OCI-LY1 (cell line): ENCODE data around the gene PNN.
"Not testable (repeated sequence)": the region's sequence is repeated elsewhere in the genome, so short reads cannot be mapped to it uniquely, and the experiment has no call there.

Experiments
- H2AFZ ChIP-seq: fragments of 200-600 bp; sonication (generic), shearing (Covaris generic); 2 replicates; pipeline ENCODE4 v1.6.0; 2014; ENCODE audit warnings: antibody characterized with exemption, mild to moderate bottlenecking, low read length
- H3F3A ChIP-seq: fragments of 200-600 bp; sonication (generic), shearing (Covaris generic); 2 replicates; pipeline ENCODE4 v1.6.0; 2014; ENCODE audit warnings: mild to moderate bottlenecking, antibody characterized with exemption, low read length, moderate library complexity; ENCODE audit not compliant: insufficient read depth
- H3K27ac ChIP-seq: fragments of 200-600 bp; sonication (generic); 2 replicates; pipeline ENCODE4 v1.5.1; 2014; ENCODE audit warnings: low read length, mixed run types, mild to moderate bottlenecking, low read depth; ENCODE audit not compliant: poor library complexity, severe bottlenecking
- H3K27me3 ChIP-seq: fragments of 200-600 bp; sonication (generic); 2 replicates; pipeline ENCODE4 v1.6.0; 2014; ENCODE audit warnings: antibody characterized with exemption, mild to moderate bottlenecking, low read length, moderate library complexity; ENCODE audit not compliant: insufficient read depth
- H3K36me3 ChIP-seq: fragments of 200-600 bp; sonication (generic); 2 replicates; pipeline ENCODE4 v1.6.1; 2014; ENCODE audit warnings: mild to moderate bottlenecking, antibody characterized with exemption, low read length, moderate library complexity, mixed read lengths; ENCODE audit not compliant: insufficient read depth
- H3K4me1 ChIP-seq: fragments of 200-600 bp; sonication (generic); 2 replicates; pipeline ENCODE4 v1.5.1; 2014; ENCODE audit warnings: mild to moderate bottlenecking, low read length, moderate library complexity; ENCODE audit not compliant: insufficient read depth, severe bottlenecking
- H3K4me2 ChIP-seq: fragments of 200-600 bp; sonication (generic), shearing (Covaris generic); 2 replicates; pipeline ENCODE4 v1.6.1; 2014; ENCODE audit warnings: low read length
- H3K4me3 ChIP-seq: fragments of 200-600 bp; sonication (generic); 2 replicates; pipeline ENCODE4 v1.5.1; 2014; ENCODE audit warnings: low read length, low read depth, mild to moderate bottlenecking, mixed read lengths; ENCODE audit not compliant: poor library complexity, severe bottlenecking
- H3K79me2 ChIP-seq: fragments of 200-600 bp; shearing (Covaris generic); 2 replicates; pipeline ENCODE4 v1.6.1; 2016; ENCODE audit warnings: mixed run types, low read length, mixed read lengths; ENCODE audit not compliant: insufficient read depth
- H3K9ac ChIP-seq: fragments of 200-600 bp; sonication (generic), shearing (Covaris generic); 2 replicates; pipeline ENCODE4 v1.6.1; 2014; ENCODE audit warnings: mild to moderate bottlenecking, low read length, mixed read lengths
- H3K9me2 ChIP-seq: fragments of 200-600 bp; sonication (generic), shearing (Covaris generic); 2 replicates; pipeline ENCODE4 v1.6.1; 2014; ENCODE audit warnings: low read depth, mild to moderate bottlenecking, low read length, mixed read lengths
- H3K9me3 ChIP-seq: fragments of 200-600 bp; shearing (Covaris generic); 2 replicates; pipeline ENCODE4 v1.6.1; 2014; ENCODE audit warnings: low read length, mixed read lengths
- H4K20me1 ChIP-seq: fragments of 200-600 bp; sonication (generic), shearing (Covaris generic); 2 replicates; pipeline ENCODE4 v1.6.0; 2016; ENCODE audit warnings: mild to moderate bottlenecking, low read length; ENCODE audit not compliant: insufficient read depth
- EZH2 ChIP-seq: fragments of 200-600 bp; sonication (generic), shearing (Covaris generic); IDR thresholded peaks from 2 replicates; pipeline ENCODE4 v1.8.0; 2017; ENCODE audit warnings: borderline replicate concordance, mixed run types, mild to moderate bottlenecking, antibody characterized with exemption, low read length, moderate library complexity, mixed read lengths
- TF ChIP-seq, protein P1 (sequence below): fragments of 200-600 bp; sonication (generic), shearing (Covaris generic); IDR thresholded peaks from 2 replicates; pipeline ENCODE4 v1.5.1; 2017; ENCODE audit warnings: mild to moderate bottlenecking, antibody characterized with exemption, low read length, moderate library complexity, mixed read lengths

The PNN gene

DNA sequence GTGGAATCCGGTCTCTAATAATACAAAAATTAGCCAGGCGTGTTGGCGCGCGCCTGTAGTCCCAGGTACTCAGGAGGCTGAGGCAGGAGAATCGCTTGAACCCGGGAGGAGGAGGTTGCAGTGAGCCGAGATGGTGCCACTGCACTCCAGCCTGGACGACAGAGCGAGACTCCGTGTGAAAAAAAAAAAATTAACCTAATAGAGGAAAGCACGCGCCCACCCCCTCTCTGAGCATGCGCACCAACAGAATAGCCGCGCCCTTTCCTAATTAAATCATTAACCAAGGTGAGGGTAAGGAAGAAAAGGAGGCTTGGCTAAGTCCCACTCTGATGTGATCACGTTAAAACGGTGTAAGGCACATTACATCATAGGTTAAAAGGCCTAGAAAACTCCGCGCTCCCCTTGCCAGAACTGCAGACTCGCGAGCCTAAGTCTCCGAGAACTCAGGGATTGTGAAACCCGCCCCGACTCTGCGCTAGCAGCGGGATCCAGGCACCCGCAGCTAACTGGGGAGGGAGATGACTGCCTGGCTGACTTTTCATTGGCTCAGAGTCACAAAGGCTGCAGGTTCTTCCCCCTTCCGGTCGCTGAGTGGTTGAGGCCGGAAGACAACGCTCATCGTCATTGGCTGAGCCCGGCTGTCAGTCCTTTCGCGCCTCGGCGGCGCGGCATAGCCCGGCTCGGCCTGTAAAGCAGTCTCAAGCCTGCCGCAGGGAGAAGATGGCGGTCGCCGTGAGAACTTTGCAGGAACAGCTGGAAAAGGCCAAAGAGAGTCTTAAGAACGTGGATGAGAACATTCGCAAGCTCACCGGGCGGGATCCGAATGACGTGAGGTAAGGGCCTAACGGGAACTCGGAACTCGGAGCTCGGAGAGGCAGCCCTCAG lies at the start of gene PNN:
Gene PNN (plus strand): TSS at position 695 of the 885 bp plus-strand sequence. CDS start 26 bp downstream, at position 721.
- H3K4me2 ChIP-seq, result peak within 1 kb of the TSS; percentile 87
- peaks cover 6% of the 10 kb centered on the region; the same call in 1 of the 2 replicates for H3F3A ChIP-seq
- peaks cover 50% of the 10 kb centered on the region for H3K4me1 ChIP-seq
- H3K36me3 ChIP-seq, result peaks cover 47% of the 10 kb centered on the region
- no peaks in the 10 kb centered on the region for H3K9me3 ChIP-seq
- no peaks in the 10 kb centered on the region for H3K27me3 ChIP-seq
- no peaks in the 10 kb centered on the region for H4K20me1 ChIP-seq
- peaks cover 21% of the 10 kb centered on the region for H3K79me2 ChIP-seq
- H3K9me2 ChIP-seq, result no peaks in the 10 kb centered on the region
- peak within 1 kb of the TSS; percentile 99 for H3K9ac ChIP-seq
- TF ChIP-seq EZH2, result no peak
- TF ChIP-seq, protein P1, sequence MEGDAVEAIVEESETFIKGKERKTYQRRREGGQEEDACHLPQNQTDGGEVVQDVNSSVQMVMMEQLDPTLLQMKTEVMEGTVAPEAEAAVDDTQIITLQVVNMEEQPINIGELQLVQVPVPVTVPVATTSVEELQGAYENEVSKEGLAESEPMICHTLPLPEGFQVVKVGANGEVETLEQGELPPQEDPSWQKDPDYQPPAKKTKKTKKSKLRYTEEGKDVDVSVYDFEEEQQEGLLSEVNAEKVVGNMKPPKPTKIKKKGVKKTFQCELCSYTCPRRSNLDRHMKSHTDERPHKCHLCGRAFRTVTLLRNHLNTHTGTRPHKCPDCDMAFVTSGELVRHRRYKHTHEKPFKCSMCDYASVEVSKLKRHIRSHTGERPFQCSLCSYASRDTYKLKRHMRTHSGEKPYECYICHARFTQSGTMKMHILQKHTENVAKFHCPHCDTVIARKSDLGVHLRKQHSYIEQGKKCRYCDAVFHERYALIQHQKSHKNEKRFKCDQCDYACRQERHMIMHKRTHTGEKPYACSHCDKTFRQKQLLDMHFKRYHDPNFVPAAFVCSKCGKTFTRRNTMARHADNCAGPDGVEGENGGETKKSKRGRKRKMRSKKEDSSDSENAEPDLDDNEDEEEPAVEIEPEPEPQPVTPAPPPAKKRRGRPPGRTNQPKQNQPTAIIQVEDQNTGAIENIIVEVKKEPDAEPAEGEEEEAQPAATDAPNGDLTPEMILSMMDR, result no peak
- no peak within 1 kb of the TSS for H2AFZ ChIP-seq
- H3K4me3 ChIP-seq, result peak within 1 kb of the TSS; percentile 76
- peak within 1 kb of the TSS; percentile 96 for H3K27ac ChIP-seq

DNA sequence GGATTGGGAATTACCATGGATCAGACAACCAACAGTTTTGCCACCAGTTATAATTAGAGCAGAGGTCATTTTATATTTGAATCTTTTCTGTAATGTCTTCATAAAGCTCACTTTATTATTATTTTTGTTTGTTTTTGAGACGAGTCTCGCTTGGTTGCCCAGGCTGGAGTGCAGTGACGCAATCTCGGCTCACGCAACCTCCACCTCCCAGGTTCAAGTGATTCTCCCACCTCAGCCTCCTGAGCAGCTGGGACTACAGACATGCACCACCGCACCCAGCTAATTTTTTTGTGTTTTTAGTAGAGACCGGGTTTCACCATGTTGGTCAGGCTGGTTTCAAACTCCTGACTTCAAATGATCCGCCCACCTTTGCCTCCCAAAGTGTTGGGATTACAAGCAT lies 37.2 kb upstream of the PNN start:
- not testable (repeated sequence) for H4K20me1 ChIP-seq, H3K79me2 ChIP-seq, H3K9me2 ChIP-seq, H3F3A ChIP-seq, H3K9ac ChIP-seq, H3K4me3 ChIP-seq, H3K27ac ChIP-seq, H3K9me3 ChIP-seq, H2AFZ ChIP-seq, H3K4me2 ChIP-seq, H3K27me3 ChIP-seq, H3K4me1 ChIP-seq
- peaks cover 73% of the 10 kb centered on the region for H3K36me3 ChIP-seq

DNA sequence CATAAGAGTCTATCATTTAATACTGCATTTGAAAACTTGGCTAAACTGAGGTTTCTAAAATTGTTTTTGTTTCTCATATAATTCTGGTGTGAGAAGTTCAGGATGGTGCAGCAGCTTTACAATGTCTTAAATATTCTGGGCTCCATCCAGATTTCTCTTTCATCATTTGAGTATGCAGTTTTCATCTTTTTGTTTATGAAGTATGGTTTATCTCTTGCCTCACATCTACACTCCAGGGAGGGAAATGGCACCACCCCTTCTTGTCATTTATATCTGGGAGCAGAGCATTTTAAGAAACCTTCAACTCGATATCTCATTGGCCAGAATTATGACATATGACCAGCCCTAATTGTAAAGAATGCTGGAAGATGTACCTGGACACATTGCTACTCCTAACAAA lies 36.6 kb upstream of the PNN start:
- H4K20me1 ChIP-seq, result no peaks in the 10 kb centered on the region
- H3K27ac ChIP-seq, result no peak overlapping the region
- no peaks in the 10 kb centered on the region for H3K4me1 ChIP-seq

More for the DNA sequence above, 36.6 kb upstream of the PNN start:
- Histone ChIP-seq H3F3A (no peaks in the 10 kb centered on the region), H3K9me2 (no peaks in the 10 kb centered on the region), H2AFZ (no peak overlapping the region), H3K4me3 (no peak overlapping the region), H3K27me3 (no peaks in the 10 kb centered on the region), H3K9ac (no peak overlapping the region), H3K4me2 (no peak overlapping the region), H3K79me2 (no peaks in the 10 kb centered on the region), H3K36me3 (peaks cover 73% of the 10 kb centered on the region), H3K9me3 (no peaks in the 10 kb centered on the region)
- no peak for TF ChIP-seq EZH2
- TF ChIP-seq, protein P1, result no peak
